ENCODE results near the gene PERCC1.

- TF ChIP-seq, protein P1, sequence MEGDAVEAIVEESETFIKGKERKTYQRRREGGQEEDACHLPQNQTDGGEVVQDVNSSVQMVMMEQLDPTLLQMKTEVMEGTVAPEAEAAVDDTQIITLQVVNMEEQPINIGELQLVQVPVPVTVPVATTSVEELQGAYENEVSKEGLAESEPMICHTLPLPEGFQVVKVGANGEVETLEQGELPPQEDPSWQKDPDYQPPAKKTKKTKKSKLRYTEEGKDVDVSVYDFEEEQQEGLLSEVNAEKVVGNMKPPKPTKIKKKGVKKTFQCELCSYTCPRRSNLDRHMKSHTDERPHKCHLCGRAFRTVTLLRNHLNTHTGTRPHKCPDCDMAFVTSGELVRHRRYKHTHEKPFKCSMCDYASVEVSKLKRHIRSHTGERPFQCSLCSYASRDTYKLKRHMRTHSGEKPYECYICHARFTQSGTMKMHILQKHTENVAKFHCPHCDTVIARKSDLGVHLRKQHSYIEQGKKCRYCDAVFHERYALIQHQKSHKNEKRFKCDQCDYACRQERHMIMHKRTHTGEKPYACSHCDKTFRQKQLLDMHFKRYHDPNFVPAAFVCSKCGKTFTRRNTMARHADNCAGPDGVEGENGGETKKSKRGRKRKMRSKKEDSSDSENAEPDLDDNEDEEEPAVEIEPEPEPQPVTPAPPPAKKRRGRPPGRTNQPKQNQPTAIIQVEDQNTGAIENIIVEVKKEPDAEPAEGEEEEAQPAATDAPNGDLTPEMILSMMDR (conservative IDR thresholded peaks at IDR 0.05; ENCODE audit: low read depth, low read length) = no peak
- no peak for TF ChIP-seq EZH2 (IDR thresholded peaks at IDR 0.05; ENCODE audit: borderline replicate concordance, low read depth, low read length, poor library complexity, severe bottlenecking)
These were observed 28.1 kb downstream of the PERCC1 start for GRCh38 chr16:1458977-1459341.

All from A673 (cell line).